GM12801 (cell line): ENCODE measurements around the gene DMPK.

Experiments used
- TF ChIP-seq, protein P1 (sequence below): IDR thresholded peaks from one replicate; pipeline ENCODE4 v1.5.1; 2011; ENCODE audit warnings: control low read depth; ENCODE audit not compliant: insufficient read length; ENCODE audit errors: extremely low read depth

Gene DMPK

DNA sequence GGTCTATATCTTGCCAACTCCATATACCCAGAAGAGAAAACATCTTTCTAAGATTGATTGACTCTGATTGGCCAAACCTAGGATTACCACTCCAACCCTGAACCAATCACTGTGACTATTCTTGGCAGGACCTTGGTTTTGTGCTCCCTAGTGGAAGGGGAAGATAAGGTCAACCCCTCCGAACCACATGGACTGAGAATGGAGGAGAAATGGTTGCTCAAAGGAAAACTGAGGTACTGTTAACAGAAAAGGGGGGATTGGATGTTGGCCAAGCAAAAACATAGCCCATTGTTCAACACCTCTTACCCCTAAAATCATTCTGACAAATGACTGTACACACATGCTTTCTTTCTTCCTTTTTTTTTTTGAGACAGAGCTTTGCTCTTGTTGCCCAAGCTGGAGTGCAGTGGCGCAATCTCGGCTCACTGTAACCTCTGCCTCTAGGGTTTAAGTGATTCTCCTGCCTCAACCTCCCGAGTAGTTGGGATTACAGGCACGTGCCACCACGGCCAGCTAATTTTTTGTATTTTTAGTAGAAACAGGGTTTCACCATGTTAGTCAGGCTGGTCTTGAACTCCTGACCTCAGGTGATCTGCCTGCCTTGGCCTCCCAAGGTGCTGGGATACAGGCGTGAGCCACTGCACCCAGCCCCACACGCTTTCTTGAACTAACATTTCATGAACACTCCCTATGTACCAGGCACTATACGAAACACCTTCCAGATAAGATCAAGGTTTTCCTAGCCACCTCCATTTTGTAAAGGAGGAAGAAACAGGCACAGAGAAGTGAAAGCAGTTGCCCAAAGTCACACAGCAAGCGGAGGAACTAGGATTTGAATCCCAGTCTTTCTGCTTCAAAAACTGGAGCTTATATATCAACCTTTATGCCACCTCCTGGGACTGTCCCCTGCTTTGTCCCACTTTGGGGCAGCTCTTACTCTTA lies 42.5 kb downstream of the DMPK start:
- TF ChIP-seq, protein P1, sequence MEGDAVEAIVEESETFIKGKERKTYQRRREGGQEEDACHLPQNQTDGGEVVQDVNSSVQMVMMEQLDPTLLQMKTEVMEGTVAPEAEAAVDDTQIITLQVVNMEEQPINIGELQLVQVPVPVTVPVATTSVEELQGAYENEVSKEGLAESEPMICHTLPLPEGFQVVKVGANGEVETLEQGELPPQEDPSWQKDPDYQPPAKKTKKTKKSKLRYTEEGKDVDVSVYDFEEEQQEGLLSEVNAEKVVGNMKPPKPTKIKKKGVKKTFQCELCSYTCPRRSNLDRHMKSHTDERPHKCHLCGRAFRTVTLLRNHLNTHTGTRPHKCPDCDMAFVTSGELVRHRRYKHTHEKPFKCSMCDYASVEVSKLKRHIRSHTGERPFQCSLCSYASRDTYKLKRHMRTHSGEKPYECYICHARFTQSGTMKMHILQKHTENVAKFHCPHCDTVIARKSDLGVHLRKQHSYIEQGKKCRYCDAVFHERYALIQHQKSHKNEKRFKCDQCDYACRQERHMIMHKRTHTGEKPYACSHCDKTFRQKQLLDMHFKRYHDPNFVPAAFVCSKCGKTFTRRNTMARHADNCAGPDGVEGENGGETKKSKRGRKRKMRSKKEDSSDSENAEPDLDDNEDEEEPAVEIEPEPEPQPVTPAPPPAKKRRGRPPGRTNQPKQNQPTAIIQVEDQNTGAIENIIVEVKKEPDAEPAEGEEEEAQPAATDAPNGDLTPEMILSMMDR: no peak

DNA sequence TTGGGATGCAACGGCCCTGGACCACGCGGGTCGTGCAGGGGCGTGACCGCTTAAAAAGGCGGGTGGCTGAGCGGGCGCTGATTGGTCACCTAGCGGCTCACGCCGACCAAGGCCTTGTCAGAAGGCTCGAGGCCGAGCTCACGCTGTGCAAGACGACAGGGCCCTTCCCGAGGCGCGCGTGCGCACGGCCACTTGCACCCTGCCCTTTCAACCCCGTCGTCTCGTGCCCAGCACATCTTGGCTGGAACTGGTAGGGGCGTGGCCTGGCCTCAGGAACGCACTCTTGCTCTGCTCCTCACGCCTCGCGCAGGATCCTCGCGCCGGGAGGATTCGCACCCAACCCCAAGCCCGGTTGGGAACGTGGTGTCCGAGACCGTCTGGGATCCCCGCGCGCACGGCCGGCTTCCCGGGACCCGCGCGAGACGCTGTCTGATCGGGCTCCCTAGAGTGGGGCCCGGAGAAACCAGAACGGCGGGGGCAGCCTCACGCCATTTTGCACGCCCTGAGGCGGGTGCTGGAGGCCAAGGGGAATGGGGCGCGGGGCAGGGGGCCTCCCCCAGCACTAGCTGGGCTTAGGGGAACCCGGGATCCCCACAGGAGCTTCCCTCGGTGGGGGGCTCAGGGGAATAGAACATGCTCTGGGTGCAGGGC lies 49.0 kb downstream of the DMPK start, which contains the start of gene MEIOSIN:
Gene MEIOSIN, plus strand, starts transcription at position 280 of the 651 bp plus-strand sequence. CDS start 1,938 bp downstream, outside the sequence.
- TF ChIP-seq, protein P1: no peak

DNA sequence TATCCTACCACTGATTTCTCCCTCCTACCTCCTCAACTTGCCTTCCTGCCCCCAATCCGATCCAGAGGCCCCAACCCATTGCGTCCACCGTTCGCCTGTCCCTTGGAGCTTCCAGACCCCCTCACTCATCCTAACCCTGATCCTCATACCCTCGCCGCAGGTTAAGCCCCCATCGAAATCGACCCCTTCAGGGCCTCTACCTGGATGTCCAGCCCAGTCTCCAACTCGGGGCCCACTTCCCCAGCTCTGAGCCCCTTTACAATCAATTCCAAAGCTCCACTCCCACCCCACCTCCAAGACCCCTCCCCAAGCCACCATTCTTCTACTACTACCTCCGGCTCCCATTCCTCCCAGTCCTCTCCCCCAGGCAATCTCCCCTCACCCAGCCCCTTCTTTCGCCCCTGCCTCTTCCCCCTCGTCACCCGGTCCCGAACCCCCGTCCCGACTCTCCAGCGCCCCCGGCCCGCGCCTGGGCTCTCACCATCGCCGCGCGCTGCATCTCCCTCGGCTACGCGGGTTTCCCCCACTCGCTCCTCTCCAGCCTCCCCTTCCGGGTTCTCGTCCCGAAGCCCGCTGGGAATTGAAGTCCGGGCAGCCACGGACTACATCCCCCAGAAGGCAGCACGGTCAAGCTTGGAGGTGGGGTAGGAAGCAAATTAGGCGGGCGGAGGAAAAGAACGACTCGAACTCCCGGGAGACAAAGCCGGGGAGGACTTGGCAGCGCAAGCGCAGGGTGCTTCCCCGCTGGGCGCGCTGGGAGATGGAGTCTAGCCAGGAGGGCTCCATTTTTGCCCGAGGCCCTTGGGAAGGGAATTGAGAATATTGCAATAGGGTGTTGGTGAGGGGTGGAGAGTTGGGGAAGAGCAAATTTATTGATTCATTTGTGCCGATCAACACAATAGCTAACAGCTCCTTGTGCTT lies 51.7 kb downstream of the DMPK start, which contains the start of gene FBXO46:
Gene FBXO46, minus strand, starts transcription at position 529 of the 921 bp plus-strand sequence. CDS start 17,401 bp downstream, outside the sequence.
- TF ChIP-seq, protein P1: no peak

DNA sequence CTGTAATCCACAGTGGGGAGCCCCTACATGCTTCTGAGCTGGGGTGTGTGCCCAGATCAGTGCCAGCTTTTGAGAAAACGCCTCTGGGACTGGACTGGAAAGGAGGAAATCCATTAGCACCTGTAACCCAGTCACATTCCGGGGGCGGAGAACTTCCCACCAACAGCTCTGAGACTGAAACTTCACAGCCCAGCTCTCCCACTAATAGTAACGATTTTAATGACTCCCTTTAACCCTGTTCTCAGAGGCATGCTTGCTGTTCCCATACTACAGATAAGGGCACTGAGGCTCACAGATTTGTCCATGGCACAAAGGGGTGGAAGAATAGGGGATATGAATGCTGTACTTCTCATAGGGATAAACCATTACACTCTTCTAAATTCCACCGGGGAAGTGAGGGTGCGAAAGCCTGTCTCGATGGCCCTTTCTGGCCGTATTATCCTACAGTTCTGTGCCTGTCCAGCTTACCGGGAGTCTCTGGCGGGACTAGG lies 52.4 kb downstream of the DMPK start:
- TF ChIP-seq, protein P1: no peak
